Suprapubic skin (tissue), 4 donors: ENCODE measurements around the gene LDHAL6A.

Source experiments
- EP300 ChIP-seq: sonication (generic); formaldehyde crosslinking; IDR thresholded peaks from one replicate; pipeline ENCODE4 v1.6.1; 2017; ENCODE audit warnings: antibody characterized with exemption
- POLR2A ChIP-seq, 2 donors: fragments of 450-650 bp; IDR thresholded peaks; one replicate each; pipeline ENCODE4 v1.6.1; 2017; ENCODE audit warnings: antibody characterized with exemption in 2 of 2, mild to moderate bottlenecking in 2 of 2, moderate library complexity in 2 of 2
- POLR2AphosphoS5 ChIP-seq, 3 donors: sonication (generic); formaldehyde crosslinking; IDR thresholded peaks; one replicate each; pipeline ENCODE4 v1.6.1; 2017; ENCODE audit warnings: antibody characterized with exemption in 3 of 3
- TF ChIP-seq, protein P1 (sequence below), 2 donors: fragments of 200-600 bp in 1 of 2; fragments of 450-650 bp in 1 of 2; sonication (generic) in 1 of 2; IDR thresholded peaks; one replicate each; pipeline ENCODE4 v1.5.1; 2016 to 2019; ENCODE audit warnings: antibody characterized with exemption in 2 of 2, mild to moderate bottlenecking in 1 of 2, moderate library complexity in 1 of 2

DNA sequence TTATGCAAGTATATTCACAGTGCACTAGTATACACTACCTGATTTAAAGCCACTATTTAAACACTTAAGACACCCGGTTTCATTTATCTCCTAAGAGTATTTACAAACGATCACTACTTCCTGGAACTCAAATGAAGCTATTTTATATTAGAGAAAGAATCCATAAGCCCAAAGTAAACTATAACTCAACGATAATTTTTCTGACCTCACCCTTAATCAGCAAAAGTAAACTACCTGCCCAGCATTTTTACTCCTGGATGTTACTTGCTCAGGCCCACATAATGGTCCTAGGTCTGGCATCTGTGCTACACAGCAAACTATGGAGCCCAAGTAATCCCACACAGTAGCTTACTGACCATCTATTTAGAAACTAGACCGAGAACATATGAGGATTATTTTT lies 37.7 kb downstream of the LDHAL6A start:
- TF ChIP-seq POLR2A (IDR thresholded peaks at IDR 0.05) (no peak), EP300 (no peak), POLR2AphosphoS5 (IDR thresholded peaks at IDR 0.05) (no peak)
- TF ChIP-seq, protein P1, sequence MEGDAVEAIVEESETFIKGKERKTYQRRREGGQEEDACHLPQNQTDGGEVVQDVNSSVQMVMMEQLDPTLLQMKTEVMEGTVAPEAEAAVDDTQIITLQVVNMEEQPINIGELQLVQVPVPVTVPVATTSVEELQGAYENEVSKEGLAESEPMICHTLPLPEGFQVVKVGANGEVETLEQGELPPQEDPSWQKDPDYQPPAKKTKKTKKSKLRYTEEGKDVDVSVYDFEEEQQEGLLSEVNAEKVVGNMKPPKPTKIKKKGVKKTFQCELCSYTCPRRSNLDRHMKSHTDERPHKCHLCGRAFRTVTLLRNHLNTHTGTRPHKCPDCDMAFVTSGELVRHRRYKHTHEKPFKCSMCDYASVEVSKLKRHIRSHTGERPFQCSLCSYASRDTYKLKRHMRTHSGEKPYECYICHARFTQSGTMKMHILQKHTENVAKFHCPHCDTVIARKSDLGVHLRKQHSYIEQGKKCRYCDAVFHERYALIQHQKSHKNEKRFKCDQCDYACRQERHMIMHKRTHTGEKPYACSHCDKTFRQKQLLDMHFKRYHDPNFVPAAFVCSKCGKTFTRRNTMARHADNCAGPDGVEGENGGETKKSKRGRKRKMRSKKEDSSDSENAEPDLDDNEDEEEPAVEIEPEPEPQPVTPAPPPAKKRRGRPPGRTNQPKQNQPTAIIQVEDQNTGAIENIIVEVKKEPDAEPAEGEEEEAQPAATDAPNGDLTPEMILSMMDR (IDR thresholded peaks at IDR 0.05) = no peak
